HepG2 (cell line): ENCODE data around the gene RBP5. TPM values are rescaled to one million over a fixed set of nuclear protein-coding genes. Genes with fewer than 3 reads are reported as not detected.

Source experiments
- ATF2 ChIP-seq: sonication (generic); formaldehyde crosslinking; IDR thresholded peaks from 2 replicates; pipeline ENCODE4 v1.4.0; 2020; ENCODE audit warnings: missing genetic modification reagents
- CHD4 ChIP-seq: fragments of 200-600 bp; sonication (generic); IDR thresholded peaks from 2 replicates; pipeline ENCODE4 v1.7.0; 2017; ENCODE audit warnings: mild to moderate bottlenecking, low read length, borderline replicate concordance
- CSRNP1 ChIP-seq: sonication (generic); formaldehyde crosslinking; IDR thresholded peaks from 2 replicates; pipeline ENCODE4 v1.8.1; 2023; ENCODE audit warnings: mild to moderate bottlenecking, missing genetic modification reagents
- DBP ChIP-seq: sonication (generic); formaldehyde crosslinking; IDR thresholded peaks from 2 replicates; pipeline ENCODE4 v1.4.0; 2020; ENCODE audit warnings: missing genetic modification reagents; ENCODE audit errors: not compliant biosample characterization
- HHEX ChIP-seq: IDR thresholded peaks from 2 replicates; pipeline ENCODE4 v1.6.1; 2016; ENCODE audit warnings: control low read depth
- HOMEZ ChIP-seq: IDR thresholded peaks from 2 replicates; pipeline ENCODE4 v1.6.1; 2016; ENCODE audit warnings: low read depth
- KDM5A ChIP-seq: fragments of 200-600 bp; sonication (generic); IDR thresholded peaks from 2 replicates; pipeline ENCODE4 v1.7.0; 2018; ENCODE audit warnings: antibody characterized with exemption, mild to moderate bottlenecking, low read length, borderline replicate concordance
- MLX ChIP-seq: IDR thresholded peaks from 2 replicates; pipeline ENCODE4 v1.6.1; 2016
- MXD4 ChIP-seq: IDR thresholded peaks from 2 replicates; pipeline ENCODE4 v1.6.1; 2016; ENCODE audit warnings: mild to moderate bottlenecking, missing biosample characterization, missing genetic modification reagents
- PPARG ChIP-seq: conservative IDR thresholded peaks from 2 replicates; pipeline ENCODE4 v1.6.1; 2016; ENCODE audit warnings: missing biosample characterization, missing genetic modification reagents
- SIX4 ChIP-seq: sonication (generic); formaldehyde crosslinking; IDR thresholded peaks from 2 replicates; pipeline ENCODE4 v1.4.0; 2020; ENCODE audit warnings: missing genetic modification reagents
- TCF7L2 ChIP-seq: IDR thresholded peaks from 2 replicates; pipeline ENCODE4 v1.6.1; 2011; ENCODE audit warnings: mild to moderate bottlenecking, low read depth, low read length, moderate library complexity
- USF2 ChIP-seq, 2 experiments: sonication (generic) in 1 of 2; formaldehyde crosslinking in 1 of 2; IDR thresholded peaks; 2 replicates each; pipeline versions ENCODE4 v1.5.1 to v1.6.1; 2011 to 2020; ENCODE audit warnings: borderline replicate concordance in 1 of 2, low read depth in 1 of 2, low read length in 1 of 2, mild to moderate bottlenecking in 1 of 2, missing genetic modification reagents in 1 of 2, moderate library complexity in 1 of 2
- ZKSCAN5 ChIP-seq: sonication (generic); formaldehyde crosslinking; IDR thresholded peaks from 2 replicates; pipeline ENCODE4 v1.5.1; 2020; ENCODE audit warnings: mild to moderate bottlenecking, missing genetic modification reagents
- ZNF160 ChIP-seq: sonication (generic); formaldehyde crosslinking; IDR thresholded peaks from 2 replicates; pipeline ENCODE4 v1.8.0; 2022; ENCODE audit warnings: mild to moderate bottlenecking, inconsistent platforms, missing genetic modification reagents
- ZNF17 ChIP-seq: sonication (generic); formaldehyde crosslinking; IDR thresholded peaks from 2 replicates; pipeline ENCODE4 v1.5.0; 2020; ENCODE audit warnings: mild to moderate bottlenecking, missing genetic modification reagents
- ZNF264 ChIP-seq: sonication (generic); formaldehyde crosslinking; IDR thresholded peaks from 2 replicates; pipeline ENCODE4 v1.4.0; 2020; ENCODE audit warnings: missing genetic modification reagents
- ZNF343 ChIP-seq: sonication (generic); formaldehyde crosslinking; IDR thresholded peaks from 2 replicates; pipeline ENCODE4 v1.4.0; 2020; ENCODE audit warnings: mild to moderate bottlenecking, missing genetic modification reagents
- ZNF460 ChIP-seq: sonication (generic); formaldehyde crosslinking; IDR thresholded peaks from 2 replicates; pipeline ENCODE4 v1.5.1; 2020; ENCODE audit warnings: missing genetic modification reagents, mild to moderate bottlenecking, borderline replicate concordance
- ZNF570 ChIP-seq: sonication (generic); formaldehyde crosslinking; IDR thresholded peaks from 2 replicates; pipeline ENCODE4 v1.4.0; 2020; ENCODE audit warnings: mild to moderate bottlenecking, missing genetic modification reagents, borderline replicate concordance
- ZNF792 ChIP-seq: IDR thresholded peaks from 2 replicates; pipeline ENCODE4 v1.6.1; 2016
- ZNF816 ChIP-seq: sonication (generic); formaldehyde crosslinking; IDR thresholded peaks from 2 replicates; pipeline ENCODE4 v1.8.0; 2022; ENCODE audit warnings: missing genetic modification reagents, mild to moderate bottlenecking, borderline replicate concordance
- polyA plus RNA-seq, 8 experiments: library from polyadenylated mRNA; depleted of rRNA in 3 of 8; stranded (reverse) in 7 of 8; unstranded in 1 of 8; fragments of >200 nt; fragmentation: Illumina TruSeq in 4 of 8; extraction: Trizol in 4 of 8; gene quantifications; 2 replicates each; pipeline versions ENCODE4 v1.2.1 to v1.2.3, GENCODE V29; 2011 to 2016; ENCODE audit warnings: low read depth in 4 of 8, missing spikeins in 1 of 8, mixed read lengths in 1 of 8; ENCODE audit not compliant: insufficient read depth in 1 of 8
- total RNA-seq, 5 experiments: library from RNA; depleted of rRNA; stranded (reverse); fragments of >200 nt; fragmentation: Illumina TruSeq; extraction: Trizol; gene quantifications; 2 replicates each; pipeline ENCODE4 v1.2.3, GENCODE V29; 2016; ENCODE audit warnings: low read depth in 1 of 5

Gene RBP5
- total and polyA plus RNA-seq, 2 of the 13 experiments (the other 11 are each of a cell fraction or from before 2014, with no cell fraction given), result 13.8 to 19.8 TPM

- TF ChIP-seq HOMEZ (CRISPR knock-in tag) (no peak), PPARG (CRISPR knock-in tag) (peak; percentile 71), ZKSCAN5 (CRISPR knock-in tag) (no peak), CSRNP1 (no peak), ZNF343 (CRISPR knock-in tag) (no peak), TCF7L2 (no peak), USF2 (IDR thresholded peaks at IDR 0.05; ENCODE audit: low read depth, low read length) (no peak), USF2 (CRISPR knock-in tag; IDR thresholded peaks at IDR 0.05; ENCODE audit: borderline replicate concordance) (no peak), ZNF816 (no peak), CHD4 (no peak), SIX4 (peak; percentile 27; the same call in 1 of the 2 replicates), ZNF264 (CRISPR knock-in tag) (no peak), ZNF792 (CRISPR knock-in tag) (no peak), ZNF460 (CRISPR knock-in tag) (no peak), ZNF570 (no peak), DBP (CRISPR knock-in tag) (no peak), HHEX (CRISPR knock-in tag) (no peak), ZNF17 (no peak), MXD4 (CRISPR knock-in tag) (no peak), ATF2 (CRISPR knock-in tag) (no peak), KDM5A (no peak), MLX (no peak), ZNF160 (no peak)
Measured at GRCh38 chr12:7108796-7109571, 19.7 kb downstream of the RBP5 start, which contains the start of gene C1RL (continued).
